Breast epithelium (tissue), 4 donors: ENCODE data around the gene EMILIN2. TPM values are rescaled to one million over a fixed set of nuclear protein-coding genes. Genes with fewer than 3 reads are reported as not detected.
"Not testable (repeated sequence)": the region's sequence is repeated elsewhere in the genome, so short reads cannot be mapped to it uniquely, and the experiment has no call there.

ENCODE experiments used
- DNase-seq, 2 donors: peaks; one replicate each; pipeline ENCODE4 v3.0.0-alpha.2; 2019; ENCODE audit warnings: low spot score in 2 of 2
- H3K27ac ChIP-seq, 2 donors: fragments of 200-600 bp; sonication (generic) in 1 of 2; one replicate each; pipeline ENCODE4 v1.5.1; 2016 to 2019; ENCODE audit warnings: mild to moderate bottlenecking in 1 of 2
- H3K27me3 ChIP-seq, 2 donors: fragments of 200-600 bp; sonication (generic) in 1 of 2; one replicate each; pipeline versions ENCODE4 v1.5.1 to v1.6.0; 2017 to 2019; ENCODE audit warnings: control low read depth in 1 of 2, mild to moderate bottlenecking in 1 of 2
- H3K36me3 ChIP-seq: fragments of 200-600 bp; one replicate; pipeline ENCODE4 v1.5.1; 2019
- H3K4me1 ChIP-seq, 2 donors: fragments of 200-600 bp; sonication (generic); one replicate each; pipeline ENCODE4 v1.5.1; 2016 to 2019; ENCODE audit warnings: control low read depth in 1 of 2
- H3K4me3 ChIP-seq, 3 donors: fragments of 200-600 bp; sonication (generic); 1 replicate in 2 of 3; 2 replicates in 1 of 3; pipeline ENCODE4 v1.5.1; 2016 to 2019; ENCODE audit warnings: mild to moderate bottlenecking in 3 of 3, moderate library complexity in 2 of 3
- H3K9me3 ChIP-seq, 2 donors: fragments of 200-600 bp; sonication (generic) in 1 of 2; one replicate each; pipeline ENCODE4 v1.5.1; 2016 to 2019; ENCODE audit warnings: control low read depth in 1 of 2
- POLR2A ChIP-seq: fragments of 450-650 bp; IDR thresholded peaks from one replicate; pipeline ENCODE4 v1.6.1; 2016; ENCODE audit warnings: antibody characterized with exemption, mild to moderate bottlenecking, moderate library complexity
- POLR2AphosphoS5 ChIP-seq, 3 donors: sonication (generic); formaldehyde crosslinking; IDR thresholded peaks; one replicate each; pipeline ENCODE4 v1.6.1; 2017; ENCODE audit warnings: antibody characterized with exemption in 3 of 3
- intact Hi-C: fragments of 100-400 bp; cut with DNase I; formaldehyde crosslinking; loops from one replicate; pipeline ENCODE4 v1.15.1; 2023; ENCODE audit warnings: low total_unique reads
- total RNA-seq, 3 donors: library from RNA; depleted of rRNA; stranded (reverse); fragments of >200 nt; gene quantifications; one replicate each; pipeline ENCODE4 v1.1.0, GENCODE V29; 2016
- TF ChIP-seq, protein P1 (sequence below), 3 donors: fragments of 450-650 bp; IDR thresholded peaks; one replicate each; pipeline ENCODE4 v1.5.1; 2016 to 2017; ENCODE audit warnings: antibody characterized with exemption in 3 of 3, mild to moderate bottlenecking in 3 of 3, moderate library complexity in 3 of 3

The EMILIN2 gene
- total RNA-seq = 10 to 100 TPM; 23.9 to 45.1 (median 32.4) TPM

DNA sequence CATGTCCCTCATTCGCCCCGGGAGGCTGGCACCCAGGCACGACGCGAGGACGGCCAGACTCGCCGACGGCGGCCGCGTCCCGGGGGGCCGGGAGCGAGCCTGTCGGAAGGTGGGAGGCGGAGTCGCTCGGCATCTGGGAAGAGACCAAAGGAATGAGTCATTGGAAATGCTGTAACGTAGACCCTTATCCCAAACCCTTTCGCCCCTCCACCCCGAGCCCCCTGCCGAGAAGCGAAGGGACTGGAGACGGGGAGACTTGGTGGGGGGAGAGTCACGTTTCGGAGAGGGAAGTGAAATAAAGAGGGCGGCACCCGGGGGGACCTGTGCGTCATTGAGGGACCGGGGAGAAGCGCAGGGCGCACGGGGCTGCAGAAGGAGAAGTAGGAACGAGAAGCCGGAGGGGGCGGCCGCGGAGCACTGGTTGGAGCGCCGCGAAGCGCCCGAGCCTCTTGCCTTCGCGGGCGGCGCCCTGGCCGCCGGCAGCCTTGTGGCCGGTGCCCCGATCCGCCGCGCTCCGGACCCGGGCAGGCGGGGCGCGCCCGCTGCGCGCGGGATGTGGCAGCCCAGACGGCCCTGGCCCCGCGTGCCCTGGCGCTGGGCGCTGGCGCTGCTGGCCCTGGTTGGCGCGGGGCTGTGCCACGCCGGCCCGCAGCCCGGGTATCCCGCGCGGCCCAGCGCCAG, at the start of gene EMILIN2:
Gene EMILIN2 (plus strand): TSS at position 371 of the 681 bp plus-strand sequence. CDS start 183 bp downstream, at position 554.
- peak within 1 kb of the TSS; percentile 58 to 78 (median 62) for H3K4me3 ChIP-seq
- peak within 1 kb of the TSS; percentile 79 to 93 for H3K27ac ChIP-seq
- no peaks in the 10 kb centered on the region for H3K36me3 ChIP-seq
- DNase-seq = peak in 1 of 2 donors; percentile 32
- TF ChIP-seq, protein P1, sequence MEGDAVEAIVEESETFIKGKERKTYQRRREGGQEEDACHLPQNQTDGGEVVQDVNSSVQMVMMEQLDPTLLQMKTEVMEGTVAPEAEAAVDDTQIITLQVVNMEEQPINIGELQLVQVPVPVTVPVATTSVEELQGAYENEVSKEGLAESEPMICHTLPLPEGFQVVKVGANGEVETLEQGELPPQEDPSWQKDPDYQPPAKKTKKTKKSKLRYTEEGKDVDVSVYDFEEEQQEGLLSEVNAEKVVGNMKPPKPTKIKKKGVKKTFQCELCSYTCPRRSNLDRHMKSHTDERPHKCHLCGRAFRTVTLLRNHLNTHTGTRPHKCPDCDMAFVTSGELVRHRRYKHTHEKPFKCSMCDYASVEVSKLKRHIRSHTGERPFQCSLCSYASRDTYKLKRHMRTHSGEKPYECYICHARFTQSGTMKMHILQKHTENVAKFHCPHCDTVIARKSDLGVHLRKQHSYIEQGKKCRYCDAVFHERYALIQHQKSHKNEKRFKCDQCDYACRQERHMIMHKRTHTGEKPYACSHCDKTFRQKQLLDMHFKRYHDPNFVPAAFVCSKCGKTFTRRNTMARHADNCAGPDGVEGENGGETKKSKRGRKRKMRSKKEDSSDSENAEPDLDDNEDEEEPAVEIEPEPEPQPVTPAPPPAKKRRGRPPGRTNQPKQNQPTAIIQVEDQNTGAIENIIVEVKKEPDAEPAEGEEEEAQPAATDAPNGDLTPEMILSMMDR (IDR thresholded peaks at IDR 0.05) = no peak
- TF ChIP-seq POLR2AphosphoS5 (IDR thresholded peaks at IDR 0.05) = peak in 2 of 3 donors; percentile 27 to 47
- no peaks in the 10 kb centered on the region for H3K9me3 ChIP-seq
- intact Hi-C loops = no loop called here
- H3K4me1 ChIP-seq = peaks cover 0 to 13% of the 10 kb centered on the region in 2 donors
- H3K27me3 ChIP-seq = peaks cover 0 to 26% of the 10 kb centered on the region in 2 donors

DNA sequence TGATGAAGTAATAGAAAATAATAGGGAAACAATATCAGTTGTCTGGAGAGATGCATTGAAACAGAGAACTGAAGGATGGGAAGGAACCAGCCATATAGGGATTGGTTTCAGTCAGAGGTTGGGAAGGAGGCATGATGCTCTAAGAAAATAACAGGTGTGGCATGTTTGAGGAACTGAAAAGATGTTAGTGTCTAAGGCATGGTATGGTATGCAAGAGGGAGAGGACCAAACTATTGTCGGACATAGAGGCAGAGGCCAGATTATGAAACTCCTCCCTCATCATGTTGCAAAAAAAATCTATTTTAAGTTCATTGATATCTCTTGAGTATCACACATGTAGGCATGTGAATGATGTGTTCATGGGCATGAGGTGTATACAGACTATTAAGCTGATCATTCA, 48.9 kb upstream of the EMILIN2 start:
- Histone ChIP-seq H3K36me3 (peaks cover 4% of the 10 kb centered on the region), H3K9me3 (no peaks in the 10 kb centered on the region), H3K4me1 (no peaks in the 10 kb centered on the region), H3K4me3 (no peak overlapping the region), H3K27me3 (no peaks in the 10 kb centered on the region), H3K27ac (no peak overlapping the region)
- no peak for DNase-seq
- TF ChIP-seq, protein P1 (IDR thresholded peaks at IDR 0.05) = no peak
- TF ChIP-seq POLR2AphosphoS5 (IDR thresholded peaks at IDR 0.05) (no peak), POLR2A (no peak)
- intact Hi-C loops = no loop called here

DNA sequence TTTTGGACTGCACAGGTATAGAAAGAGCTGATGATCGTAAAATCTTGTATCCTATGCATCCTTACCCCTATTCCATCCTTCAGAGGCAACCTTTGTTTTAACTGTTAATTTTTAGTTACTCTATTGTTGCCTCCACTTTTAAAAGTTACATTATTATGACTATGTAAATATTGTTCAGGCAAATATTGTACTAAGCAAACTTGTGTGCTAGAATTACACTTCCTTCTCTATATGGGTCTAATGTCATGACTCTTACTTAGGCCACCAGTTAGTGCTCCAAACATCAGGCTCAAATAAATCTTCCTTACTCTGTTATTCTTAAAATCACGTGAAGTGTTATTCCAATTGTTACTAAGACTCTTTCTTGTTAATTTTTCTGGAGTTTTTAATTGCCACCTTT, 47.4 kb upstream of the EMILIN2 start:
- TF ChIP-seq, protein P1 (IDR thresholded peaks at IDR 0.05) = no peak
- TF ChIP-seq POLR2AphosphoS5 (IDR thresholded peaks at IDR 0.05) (no peak), POLR2A (no peak)
- no peaks in the 10 kb centered on the region for H3K4me1 ChIP-seq
- DNase-seq = no peak
- no peak overlapping the region for H3K27ac ChIP-seq
- H3K9me3 ChIP-seq = no peaks in the 10 kb centered on the region
- no peaks in the 10 kb centered on the region for H3K27me3 ChIP-seq
- no peak overlapping the region for H3K4me3 ChIP-seq
- H3K36me3 ChIP-seq = peaks cover 4% of the 10 kb centered on the region
- intact Hi-C loops = no loop called here

DNA sequence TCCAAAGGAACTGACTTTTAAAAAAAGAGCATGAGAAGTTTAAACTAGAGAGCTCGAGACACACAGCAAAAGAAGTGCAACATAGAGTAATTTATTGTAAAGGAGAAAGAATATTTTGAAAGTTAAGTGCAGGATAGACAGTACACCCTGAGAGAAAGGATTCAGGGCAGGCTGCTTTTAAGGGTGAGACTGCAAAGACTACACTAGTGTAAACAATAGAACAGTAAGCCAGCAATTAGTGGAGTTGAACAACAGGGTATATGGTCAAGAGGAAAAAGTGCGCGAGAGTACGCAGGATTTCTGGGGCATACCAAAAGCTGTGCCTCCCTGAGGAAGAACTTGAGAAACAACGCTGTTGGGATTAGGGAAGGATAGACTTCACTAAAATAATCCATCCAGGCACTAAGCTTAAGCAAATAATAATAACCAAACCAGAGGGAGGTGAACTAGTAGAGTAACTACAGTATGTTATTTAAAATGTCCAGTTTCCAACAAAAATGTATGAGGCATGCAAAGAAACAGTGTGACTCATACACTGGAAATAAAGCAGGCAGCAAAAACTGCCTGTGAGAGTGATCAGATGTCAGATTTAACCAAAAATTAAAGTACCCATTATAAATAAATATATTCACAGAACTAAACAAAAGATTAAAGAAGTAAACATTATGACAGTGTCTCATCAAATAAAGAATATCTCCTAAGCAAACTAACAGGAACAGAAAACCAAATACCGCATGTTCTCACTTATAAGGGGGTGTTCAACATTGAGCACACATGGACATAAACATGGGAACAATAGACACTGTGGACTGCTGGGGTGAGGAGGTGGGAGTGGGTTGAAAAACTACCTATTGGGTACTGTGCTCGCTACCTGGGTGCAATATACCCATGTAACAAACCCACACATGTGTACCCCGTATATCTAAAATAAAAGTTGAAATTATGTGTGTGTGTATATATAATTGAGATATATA, 40.5 kb upstream of the EMILIN2 start:
- no peak for TF ChIP-seq POLR2A
- TF ChIP-seq POLR2AphosphoS5 (IDR thresholded peaks at IDR 0.05) = no peak
- TF ChIP-seq, protein P1 (IDR thresholded peaks at IDR 0.05) = no peak
- Histone ChIP-seq H3K36me3 (no peaks in the 10 kb centered on the region), H3K4me1 (no peaks in the 10 kb centered on the region), H3K4me3 (no peak overlapping the region), H3K9me3 (peaks cover 14 to 19% of the 10 kb centered on the region in 2 donors), H3K27me3 (no peaks in the 10 kb centered on the region), H3K27ac (no peak overlapping the region)
- intact Hi-C loops = no loop called here
- no peak for DNase-seq

DNA sequence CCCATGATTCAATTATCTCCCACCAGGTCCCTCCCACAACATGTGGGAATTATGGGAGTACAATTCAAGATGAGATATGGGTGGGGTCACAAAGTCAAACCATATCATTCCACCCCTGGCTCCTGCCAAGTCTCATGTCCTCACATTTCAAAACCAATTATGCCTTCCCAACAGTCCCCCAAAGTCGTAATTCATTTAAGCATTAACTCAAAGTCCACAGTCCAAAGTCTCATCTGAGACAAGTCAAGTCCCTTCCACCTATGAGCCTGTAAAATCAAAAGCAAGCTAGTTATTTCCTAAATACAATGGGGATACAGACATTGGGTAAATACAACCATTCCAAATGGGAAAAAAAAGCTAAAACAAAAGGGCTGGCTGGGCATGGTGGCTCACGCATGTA, 38.2 kb upstream of the EMILIN2 start:
- DNase-seq, H3K36me3 ChIP-seq, H3K27ac ChIP-seq, H3K27me3 ChIP-seq, H3K4me1 ChIP-seq, intact Hi-C loops, H3K4me3 ChIP-seq: not testable (repeated sequence)
- peaks cover 18 to 29% of the 10 kb centered on the region in 2 donors for H3K9me3 ChIP-seq

DNA sequence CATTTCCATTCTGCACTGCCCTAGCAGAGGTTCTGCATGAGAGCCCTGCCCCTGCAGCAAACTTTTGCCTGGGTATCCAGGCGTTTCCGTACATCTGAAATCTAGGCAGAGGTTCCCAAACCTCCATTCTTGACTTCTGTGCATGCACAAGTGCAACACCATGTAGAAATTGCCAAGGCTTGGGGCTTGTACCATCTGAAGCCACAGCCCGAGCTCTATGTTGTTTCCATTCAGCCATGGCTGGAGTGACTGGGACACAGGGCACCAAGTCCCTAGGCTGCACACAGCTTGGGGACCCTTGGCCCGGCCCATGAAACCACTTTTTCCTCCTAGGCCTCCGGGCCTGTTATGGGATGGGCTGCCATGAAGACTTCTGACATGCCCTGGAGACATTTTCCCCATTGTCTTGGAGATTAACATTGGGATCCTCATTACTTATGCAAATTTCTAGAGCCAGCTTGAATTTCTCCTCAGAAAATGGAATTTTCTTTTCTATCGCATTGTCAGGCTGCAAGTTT, 37.1 kb upstream of the EMILIN2 start:
- H3K9me3 ChIP-seq = peaks cover 25 to 29% of the 10 kb centered on the region in 2 donors
- not testable (repeated sequence) for H3K27me3 ChIP-seq, H3K4me3 ChIP-seq, DNase-seq, H3K36me3 ChIP-seq, H3K4me1 ChIP-seq, H3K27ac ChIP-seq
- intact Hi-C loops = loop anchor here (2.0 kb wide), 1 partner anchor 27 kb away; no protein-coding TSS in a partner anchor
